Measurements from ENCODE around the gene SLC38A10. TPM values are rescaled to one million over a fixed set of nuclear protein-coding genes. Genes with fewer than 3 reads are reported as not detected.
A peak's percentile ranks its signal among the peaks of the same experiment; 100 is the strongest.

The SLC38A10 gene
- total and polyA plus RNA-seq, 7 experiments from 2014 or later, result 45.0 to 122 (median 84.8) TPM

DNA sequence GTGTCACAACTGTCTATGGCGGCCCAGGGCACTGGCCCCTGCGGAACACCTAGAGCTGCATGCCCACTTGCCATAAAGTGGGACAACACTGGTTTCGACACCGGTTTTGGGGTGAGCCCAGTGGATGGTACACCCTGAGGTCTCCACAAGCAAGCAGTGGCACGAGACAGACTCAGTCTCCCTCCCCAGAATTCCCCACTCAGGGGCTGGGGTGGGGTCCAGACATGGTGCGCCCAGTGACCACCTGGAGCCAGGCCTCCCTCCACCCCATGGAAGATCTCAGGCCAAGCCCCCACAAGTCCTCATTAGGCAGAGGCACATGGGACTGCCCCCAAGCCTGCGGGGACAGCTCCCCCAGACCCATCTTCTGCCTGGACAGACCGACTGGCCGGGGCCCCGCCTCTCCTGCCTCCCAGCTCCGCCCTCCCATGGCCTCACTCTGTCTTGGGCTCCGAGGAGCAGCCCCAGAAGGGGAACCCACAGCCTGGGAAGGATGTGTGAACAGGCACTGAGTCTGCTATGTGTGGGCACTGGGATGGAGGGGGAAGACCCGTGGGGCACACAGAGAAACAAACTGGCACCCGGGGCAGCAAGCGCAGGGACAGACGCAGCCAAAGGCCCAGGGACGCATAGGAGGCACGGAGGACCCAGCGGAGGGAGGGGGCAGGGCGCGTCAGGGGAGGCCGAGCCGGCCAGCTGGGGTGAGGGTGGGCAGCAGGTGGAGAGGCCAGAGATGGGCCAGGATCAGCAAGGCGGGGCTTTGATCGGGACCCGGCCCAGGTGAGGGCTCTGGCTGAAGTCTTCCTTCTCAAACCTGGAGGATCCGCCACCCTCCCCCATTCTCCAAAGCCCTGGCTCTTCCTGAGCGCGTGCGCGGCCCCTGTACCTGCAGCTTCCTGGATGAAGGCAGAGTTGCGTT, 59.0 kb downstream of the SLC38A10 start:
- Mint-ChIP-seq H3K4me3 (peak overlapping the region in 5 of 10 donors; percentile 4 to 29 (median 25)), H3K9me3 (no peaks in the 10 kb centered on the region), H3K27ac (peak overlapping the region in 1 of 9 donors; percentile 20)

DNA sequence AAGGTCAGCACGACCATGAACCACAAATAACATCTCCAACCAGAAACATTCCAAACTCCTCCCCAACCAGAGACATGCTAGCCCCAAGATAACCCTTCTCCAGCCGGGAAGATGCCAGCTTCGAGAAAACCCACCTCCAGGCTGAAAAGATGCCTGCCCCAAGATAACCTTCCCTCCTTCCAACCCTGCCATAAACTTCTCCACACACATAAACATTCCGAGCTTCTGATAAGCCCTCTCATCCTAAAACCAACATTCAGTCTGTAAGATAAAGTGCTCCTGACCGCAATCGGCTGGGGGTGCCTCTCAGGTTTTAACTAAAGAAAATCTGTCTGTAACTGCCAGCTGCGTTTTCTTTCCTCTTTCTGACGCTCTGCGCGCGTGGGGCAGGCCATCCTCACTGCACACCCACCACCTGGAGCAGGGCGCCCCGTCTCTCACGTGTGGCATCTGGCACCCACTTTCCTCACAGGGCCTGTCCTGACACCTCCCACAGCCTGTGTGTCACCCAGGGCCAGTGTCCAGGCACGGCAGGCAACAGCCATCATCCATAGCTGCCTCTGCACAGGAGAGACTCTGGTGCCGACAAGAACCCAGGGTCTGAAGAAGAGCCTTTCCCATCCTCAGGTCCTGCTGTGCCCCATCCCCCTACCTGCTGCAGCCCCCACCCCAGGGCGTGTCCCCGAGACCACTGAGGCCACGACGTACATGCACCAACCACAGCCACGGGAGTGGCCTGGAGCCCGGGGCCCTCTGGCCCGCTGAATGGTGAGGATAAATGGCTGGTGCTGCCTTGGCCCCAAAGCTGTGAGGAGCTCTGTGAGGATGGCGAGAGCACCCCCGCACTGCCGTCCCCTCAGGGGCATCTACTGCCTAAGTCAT, 59.9 kb downstream of the SLC38A10 start:
- Mint-ChIP-seq H3K4me3 (peak overlapping the region in 2 of 10 donors; percentile 14 to 38), H3K27ac (peak overlapping the region in 2 of 9 donors; percentile 23 to 87), H3K36me3 (peaks cover 5 to 6% (median 5%) of the 10 kb centered on the region in 5 donors), H3K4me1 (peaks cover 17 to 39% (median 24%) of the 10 kb centered on the region in 7 donors), H3K9me3 (no peaks in the 10 kb centered on the region), H3K27me3 (no peaks in the 10 kb centered on the region)
- H3K27me3 ChIP-seq (ENCODE audit: control insufficient read depth in 2 of 2, insufficient read depth in 2 of 2, low read length in 2 of 2), result no peaks in the 10 kb centered on the region
- ChIA-PET CTCF (no interaction called here), POLR2A (interaction anchor here (1.5 kb wide), 1 partner anchor 12 kb away, joined by 4 read pairs; the partner anchor contains the start of gene CEP131)
- H3K27ac ChIP-seq (ENCODE audit: low read depth, low read length), result no peak overlapping the region
- peaks cover 0 to 50% (median 4%) of the 10 kb centered on the region in 3 experiments for H3K36me3 ChIP-seq (ENCODE audit: control insufficient read depth in 2 of 3, insufficient read depth in 3 of 3, low read length in 3 of 3)
- H3K9me3 ChIP-seq (ENCODE audit: control insufficient read depth in 2 of 3, low read length in 3 of 3), result no peaks in the 10 kb centered on the region
- no peak overlapping the region for H3K4me3 ChIP-seq (ENCODE audit: low read length)
- DNase-seq (no peak), ATAC-seq (no peak)
- H3K4me1 ChIP-seq (ENCODE audit: control insufficient read depth in 2 of 2, insufficient read depth in 2 of 2, low read length in 2 of 2), result peaks cover 17 to 20% of the 10 kb centered on the region in 2 donors
- intact Hi-C loops (cut with micrococcal nuclease), result loop anchor here in 1 of 2 donors (5.0 kb wide), 1 partner anchor 247 kb away; no protein-coding TSS in a partner anchor

More for the DNA sequence above, 59.0 kb downstream of the SLC38A10 start:
- H3K27me3 ChIP-seq (ENCODE audit: control insufficient read depth in 2 of 2, insufficient read depth in 2 of 2, low read length in 2 of 2), result no peaks in the 10 kb centered on the region
- peaks cover 22 to 24% of the 10 kb centered on the region in 2 donors for H3K4me1 ChIP-seq (ENCODE audit: control insufficient read depth in 2 of 2, insufficient read depth in 2 of 2, low read length in 2 of 2)
- POLR2A ChIA-PET, result no interaction called here
- Mint-ChIP-seq H3K36me3 (peaks cover under 1 to 4% (median 1%) of the 10 kb centered on the region in 5 donors), H3K4me1 (peaks cover 17 to 45% (median 28%) of the 10 kb centered on the region in 7 donors), H3K27me3 (no peaks in the 10 kb centered on the region)
- no peak for DNase-seq
- intact Hi-C loops (cut with micrococcal nuclease), result loop anchor here in 1 of 2 donors (5.0 kb wide), 1 partner anchor 246 kb away; no protein-coding TSS in a partner anchor
- H3K9me3 ChIP-seq (ENCODE audit: control insufficient read depth in 2 of 3, low read length in 3 of 3), result no peaks in the 10 kb centered on the region
- no peak overlapping the region for H3K4me3 ChIP-seq (ENCODE audit: low read length)
- no peak overlapping the region for H3K27ac ChIP-seq (ENCODE audit: low read depth, low read length)
- H3K36me3 ChIP-seq (ENCODE audit: control insufficient read depth in 2 of 3, insufficient read depth in 3 of 3, low read length in 3 of 3), result peaks cover 0 to 45% (median 3%) of the 10 kb centered on the region in 3 experiments
- ATAC-seq, result no peak
- CTCF ChIA-PET, result no interaction called here

DNA sequence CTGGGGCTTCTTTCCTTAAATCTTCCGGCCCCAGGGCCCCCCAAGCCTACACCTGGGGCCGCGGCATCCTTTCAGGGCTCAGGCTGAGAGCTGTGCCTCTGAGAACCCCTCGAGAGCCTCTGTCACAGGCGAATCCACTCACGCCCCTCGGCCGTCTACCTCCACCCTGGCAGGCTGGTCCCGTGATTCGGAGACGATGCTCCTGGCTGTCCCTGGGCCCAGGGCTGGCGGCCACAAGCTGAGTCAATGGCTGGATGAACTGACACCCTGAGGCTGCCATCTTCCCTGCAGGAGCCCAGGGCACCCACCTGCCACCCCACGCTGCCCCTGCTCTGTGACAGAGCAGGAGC, 60.6 kb downstream of the SLC38A10 start:
- no peaks in the 10 kb centered on the region for H3K27me3 ChIP-seq (ENCODE audit: control insufficient read depth in 2 of 2, insufficient read depth in 2 of 2, low read length in 2 of 2)
- POLR2A ChIA-PET, result interaction anchor here (1.5 kb wide), 1 partner anchor 12 kb away, joined by 4 read pairs; the partner anchor contains the start of gene CEP131

DNA sequence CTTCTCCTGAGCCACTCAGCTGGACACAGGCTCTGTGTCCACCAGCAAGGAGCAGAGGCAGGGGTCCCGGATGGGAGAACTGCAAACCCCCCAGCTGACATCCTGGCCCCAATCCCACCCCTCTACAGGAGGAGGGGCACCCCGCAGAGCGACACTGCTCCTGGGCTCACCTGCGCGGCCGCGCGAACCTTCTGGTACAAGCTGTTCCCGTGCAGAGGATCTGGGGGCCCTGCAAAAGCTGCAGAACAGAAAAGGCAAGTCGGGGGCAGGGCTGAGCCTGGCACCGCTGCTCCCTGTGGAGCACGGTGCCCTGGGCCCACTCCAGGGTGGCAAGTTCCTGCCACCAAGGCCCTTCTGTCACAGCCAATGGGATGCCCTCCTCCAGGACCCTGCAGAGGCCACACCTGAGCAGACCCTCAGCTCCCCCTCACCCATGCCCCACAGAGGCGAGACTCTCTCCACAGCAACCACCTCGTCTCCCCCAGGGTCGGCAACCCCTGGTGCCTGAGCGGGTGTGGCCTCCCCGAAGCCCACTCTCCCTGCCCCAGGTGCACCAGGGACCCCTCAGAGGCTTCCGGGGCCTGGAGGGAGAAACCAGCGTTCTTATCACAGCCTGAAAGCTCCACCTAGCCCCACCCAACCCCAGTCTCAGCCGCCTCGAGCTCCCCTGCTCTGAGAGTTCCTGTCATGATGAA, 61.1 kb downstream of the SLC38A10 start:
- POLR2A ChIA-PET, result interaction anchor here (1.5 kb wide), 1 partner anchor 11 kb away, joined by 4 read pairs; the partner anchor contains the start of gene CEP131
- peaks cover 0 to 61% (median 4%) of the 10 kb centered on the region in 3 experiments for H3K36me3 ChIP-seq (ENCODE audit: control insufficient read depth in 2 of 3, insufficient read depth in 3 of 3, low read length in 3 of 3)
- no peak overlapping the region for H3K27ac ChIP-seq (ENCODE audit: low read depth, low read length)
- intact Hi-C loops (cut with micrococcal nuclease), result no loop called here
- no peak for ATAC-seq
- Mint-ChIP-seq H3K27ac (no peak overlapping the region), H3K36me3 (peaks cover 5 to 12% (median 11%) of the 10 kb centered on the region in 5 donors), H3K9me3 (no peaks in the 10 kb centered on the region), H3K27me3 (no peaks in the 10 kb centered on the region), H3K4me1 (peaks cover 15 to 35% (median 22%) of the 10 kb centered on the region in 7 donors), H3K4me3 (no peak overlapping the region)
- H3K4me3 ChIP-seq (ENCODE audit: low read length), result no peak overlapping the region
- no peaks in the 10 kb centered on the region for H3K9me3 ChIP-seq (ENCODE audit: control insufficient read depth in 2 of 3, low read length in 3 of 3)
- H3K4me1 ChIP-seq (ENCODE audit: control insufficient read depth in 2 of 2, insufficient read depth in 2 of 2, low read length in 2 of 2), result peaks cover 12 to 13% of the 10 kb centered on the region in 2 donors
- CTCF ChIA-PET, result interaction anchor here (0.5 kb wide), 1 partner anchor 329 kb away, joined by 3 read pairs; no protein-coding TSS in a partner anchor
- no peaks in the 10 kb centered on the region for H3K27me3 ChIP-seq (ENCODE audit: control insufficient read depth in 2 of 2, insufficient read depth in 2 of 2, low read length in 2 of 2)
- DNase-seq, result no peak

More for the DNA sequence above, 60.6 kb downstream of the SLC38A10 start:
- H3K4me3 Mint-ChIP-seq, result no peak overlapping the region
- Histone ChIP-seq H3K9me3 (ENCODE audit: control insufficient read depth in 2 of 3, low read length in 3 of 3) (no peaks in the 10 kb centered on the region), H3K36me3 (ENCODE audit: control insufficient read depth in 2 of 3, insufficient read depth in 3 of 3, low read length in 3 of 3) (peaks cover 0 to 57% (median 4%) of the 10 kb centered on the region in 3 experiments), H3K4me1 (ENCODE audit: control insufficient read depth in 2 of 2, insufficient read depth in 2 of 2, low read length in 2 of 2) (peaks cover 12 to 13% of the 10 kb centered on the region in 2 donors), H3K4me3 (ENCODE audit: low read length) (no peak overlapping the region), H3K27ac (ENCODE audit: low read depth, low read length) (no peak overlapping the region)
- no peaks in the 10 kb centered on the region for H3K27me3 Mint-ChIP-seq
- H3K27ac Mint-ChIP-seq, result peak overlapping the region in 1 of 9 donors; percentile 87
- CTCF ChIA-PET, result no interaction called here
- H3K9me3 Mint-ChIP-seq, result no peaks in the 10 kb centered on the region
- ATAC-seq (no peak), DNase-seq (no peak)
- H3K4me1 Mint-ChIP-seq, result peaks cover 15 to 36% (median 21%) of the 10 kb centered on the region in 7 donors
- intact Hi-C loops (cut with micrococcal nuclease), result no loop called here
- peaks cover 5 to 12% (median 10%) of the 10 kb centered on the region in 5 donors for H3K36me3 Mint-ChIP-seq

DNA sequence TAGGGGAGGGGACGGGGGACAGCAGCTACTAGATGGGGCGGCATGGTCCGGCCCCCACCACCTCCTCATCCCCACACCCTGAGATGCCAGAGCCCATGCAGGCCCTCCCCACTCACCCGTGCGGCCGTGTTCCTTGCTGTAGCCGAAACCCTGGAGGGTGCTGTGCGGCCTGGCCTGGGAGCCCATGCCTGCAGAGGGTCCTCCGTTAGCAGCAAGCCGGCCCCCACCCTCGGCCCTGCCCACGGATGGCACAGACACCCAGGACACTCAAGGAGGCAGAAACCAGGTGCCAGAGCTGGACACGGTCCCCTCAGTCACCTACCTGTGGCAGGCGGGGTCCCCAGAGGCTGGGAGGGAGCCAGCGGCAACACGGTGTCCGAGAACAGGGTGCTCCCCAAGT, 61.8 kb downstream of the SLC38A10 start:
- peaks cover 0 to 58% (median 4%) of the 10 kb centered on the region in 3 experiments for H3K36me3 ChIP-seq (ENCODE audit: control insufficient read depth in 2 of 3, insufficient read depth in 3 of 3, low read length in 3 of 3)
- Mint-ChIP-seq H3K4me3 (no peak overlapping the region), H3K27me3 (no peaks in the 10 kb centered on the region), H3K9me3 (no peaks in the 10 kb centered on the region), H3K4me1 (peaks cover 15 to 35% (median 22%) of the 10 kb centered on the region in 7 donors), H3K36me3 (peaks cover 5 to 12% (median 11%) of the 10 kb centered on the region in 5 donors), H3K27ac (no peak overlapping the region)
- no peaks in the 10 kb centered on the region for H3K27me3 ChIP-seq (ENCODE audit: control insufficient read depth in 2 of 2, insufficient read depth in 2 of 2, low read length in 2 of 2)
- DNase-seq (no peak), ATAC-seq (no peak)
- ChIA-PET POLR2A (no interaction called here), CTCF (interaction anchor here (0.5 kb wide), 1 partner anchor 329 kb away, joined by 3 read pairs; no protein-coding TSS in a partner anchor)
- intact Hi-C loops (cut with micrococcal nuclease), result no loop called here
- H3K4me1 ChIP-seq (ENCODE audit: control insufficient read depth in 2 of 2, insufficient read depth in 2 of 2, low read length in 2 of 2), result peaks cover 12 to 13% of the 10 kb centered on the region in 2 donors
- H3K4me3 ChIP-seq (ENCODE audit: low read length), result no peak overlapping the region
- no peaks in the 10 kb centered on the region for H3K9me3 ChIP-seq (ENCODE audit: control insufficient read depth in 2 of 3, low read length in 3 of 3)
- no peak overlapping the region for H3K27ac ChIP-seq (ENCODE audit: low read depth, low read length)

Data from naive thymus-derived CD4-positive, alpha-beta T cell (primary cell).